DLD1 (cell line): ENCODE data around the gene STT3B.
"Not testable (repeated sequence)": the region's sequence is repeated elsewhere in the genome, so short reads cannot be mapped to it uniquely, and the experiment has no call there.

Experiments
- in situ Hi-C: cut with HindIII; loops from 2 replicates; pipeline ENCODE4 v1.10.0; 2017; ENCODE audit warnings: low sequenced_read_pairs

The STT3B gene

GRCh38 chr3:31589228-31589627 lies 56.5 kb downstream of the STT3B start:
- in situ Hi-C loops, result no loop called here

GRCh38 chr3:31590650-31591049 lies 57.9 kb downstream of the STT3B start:
- in situ Hi-C loops, result no loop called here

- in situ Hi-C loops, result no loop called here
Measured at GRCh38 chr3:31592764-31593163, 60.0 kb downstream of the STT3B start.

- in situ Hi-C loops, result no loop called here
Measured at GRCh38 chr3:31596176-31596575, 63.5 kb downstream of the STT3B start.

- in situ Hi-C loops, result no loop called here
Measured at GRCh38 chr3:31600431-31600830, 67.7 kb downstream of the STT3B start.

GRCh38 chr3:31605333-31605732 lies 72.6 kb downstream of the STT3B start:
- in situ Hi-C loops, result not testable (repeated sequence)

GRCh38 chr3:31606453-31606852 lies 73.7 kb downstream of the STT3B start:
- in situ Hi-C loops, result no loop called here

- in situ Hi-C loops, result no loop called here
Measured at GRCh38 chr3:31610700-31611275, 78.1 kb downstream of the STT3B start.

- in situ Hi-C loops, result no loop called here
Measured at GRCh38 chr3:31613177-31613576, 80.5 kb downstream of the STT3B start.

- in situ Hi-C loops, result no loop called here
Measured at GRCh38 chr3:31613654-31614053, 80.9 kb downstream of the STT3B start.

- in situ Hi-C loops, result no loop called here
Measured at GRCh38 chr3:31614162-31614921, 81.6 kb downstream of the STT3B start.

- in situ Hi-C loops, result no loop called here
Measured at GRCh38 chr3:31615071-31615875, 82.5 kb downstream of the STT3B start.

GRCh38 chr3:31616711-31617110 lies 84.0 kb downstream of the STT3B start:
- in situ Hi-C loops, result no loop called here

- in situ Hi-C loops, result no loop called here
Measured at GRCh38 chr3:31620656-31621055, 87.9 kb downstream of the STT3B start.

GRCh38 chr3:31621314-31621713 lies 88.6 kb downstream of the STT3B start:
- in situ Hi-C loops, result no loop called here

- in situ Hi-C loops, result no loop called here
Measured at GRCh38 chr3:31622636-31623288, 90.0 kb downstream of the STT3B start.

- in situ Hi-C loops, result no loop called here
Measured at GRCh38 chr3:31624083-31624709, 91.5 kb downstream of the STT3B start.

- in situ Hi-C loops, result no loop called here
Measured at GRCh38 chr3:31625358-31625757, 92.6 kb downstream of the STT3B start.

- in situ Hi-C loops, result no loop called here
Measured at GRCh38 chr3:31629054-31629453, 96.3 kb downstream of the STT3B start.

- in situ Hi-C loops, result no loop called here
Measured at GRCh38 chr3:31634476-31634875, 101.8 kb downstream of the STT3B start.

GRCh38 chr3:31635545-31635944 lies 102.8 kb downstream of the STT3B start:
- in situ Hi-C loops, result no loop called here
